Kidney epithelial cell (primary cell): ENCODE results near the gene MYOZ1. TPM values are rescaled to one million over a fixed set of nuclear protein-coding genes. Genes with fewer than 3 reads are reported as not detected.

Source experiments
- DNase-seq: peaks from one replicate; pipeline ENCODE4 v3.0.0-alpha.2; 2010; ENCODE audit warnings: low read depth
- H3K27me3 ChIP-seq: 2 replicates; pipeline ENCODE4 v1.6.0; 2011; ENCODE audit warnings: low read length; ENCODE audit not compliant: control insufficient read depth, insufficient read depth
- H3K36me3 ChIP-seq: 2 replicates; pipeline ENCODE4 v1.5.1; 2011; ENCODE audit warnings: low read length; ENCODE audit not compliant: control insufficient read depth, insufficient read depth
- H3K4me3 ChIP-seq: 2 replicates; pipeline ENCODE4 v1.5.1; 2011; ENCODE audit warnings: low read depth, mild to moderate bottlenecking, control low read depth, low read length
- CTCF ChIP-seq: IDR thresholded peaks from 2 replicates; pipeline ENCODE4 v1.5.1; 2011; ENCODE audit warnings: mild to moderate bottlenecking, moderate library complexity, low read length, control low read depth, inconsistent platforms; ENCODE audit not compliant: insufficient read depth, poor library complexity, severe bottlenecking
- total RNA-seq: library from RNA; depleted of rRNA; stranded (reverse); fragments of >200 nt; gene quantifications from 2 replicates; pipeline ENCODE4 v1.2.3, GENCODE V29; 2015

MYOZ1 gene
- total RNA-seq, 1 donor from 2014 or later = 0.92 TPM

- Histone ChIP-seq H3K4me3 (no peak overlapping the region), H3K36me3 (no peaks in the 10 kb centered on the region), H3K27me3 (no peaks in the 10 kb centered on the region)
- DNase-seq = no peak
- TF ChIP-seq CTCF = no peak
These were observed 4.0 kb upstream of the MYOZ1 start for GRCh38 chr10:73645251-73645650.

- Histone ChIP-seq H3K36me3 (no peaks in the 10 kb centered on the region), H3K27me3 (no peaks in the 10 kb centered on the region), H3K4me3 (no peak overlapping the region)
- no peak for DNase-seq
- TF ChIP-seq CTCF = no peak
These were observed 3.5 kb upstream of the MYOZ1 start for GRCh38 chr10:73644767-73645166.

GRCh38 chr10:73644015-73644743 lies 2.9 kb upstream of the MYOZ1 start:
- DNase-seq = no peak
- H3K36me3 ChIP-seq = no peaks in the 10 kb centered on the region
- TF ChIP-seq CTCF = peak; percentile 83
- H3K27me3 ChIP-seq = no peaks in the 10 kb centered on the region
- H3K4me3 ChIP-seq = no peak overlapping the region

GRCh38 chr10:73643362-73643761 lies 2.1 kb upstream of the MYOZ1 start:
- no peak for TF ChIP-seq CTCF
- DNase-seq = no peak

GRCh38 chr10:73639286-73639685 lies 2.0 kb downstream of the MYOZ1 start:
- TF ChIP-seq CTCF = no peak
- DNase-seq = no peak
- H3K36me3 ChIP-seq = no peaks in the 10 kb centered on the region
- no peaks in the 10 kb centered on the region for H3K27me3 ChIP-seq
- H3K4me3 ChIP-seq = no peak overlapping the region

More at GRCh38 chr10:73643362-73643761, 2.1 kb upstream of the MYOZ1 start:
- Histone ChIP-seq H3K36me3 (no peaks in the 10 kb centered on the region), H3K27me3 (no peaks in the 10 kb centered on the region), H3K4me3 (no peak overlapping the region)

GRCh38 chr10:73635781-73636180 lies 5.5 kb downstream of the MYOZ1 start:
- no peak overlapping the region for H3K4me3 ChIP-seq
- no peaks in the 10 kb centered on the region for H3K36me3 ChIP-seq
- DNase-seq = no peak
- TF ChIP-seq CTCF = no peak
- H3K27me3 ChIP-seq = no peaks in the 10 kb centered on the region
